Measurements from ENCODE around the gene ABL2.

The ABL2 gene

GRCh38 chr1:179156708-179157107, 72.8 kb downstream of the ABL2 start:
- DNase-seq (ENCODE audit: low read depth): no peak
- TF ChIP-seq, protein P1, sequence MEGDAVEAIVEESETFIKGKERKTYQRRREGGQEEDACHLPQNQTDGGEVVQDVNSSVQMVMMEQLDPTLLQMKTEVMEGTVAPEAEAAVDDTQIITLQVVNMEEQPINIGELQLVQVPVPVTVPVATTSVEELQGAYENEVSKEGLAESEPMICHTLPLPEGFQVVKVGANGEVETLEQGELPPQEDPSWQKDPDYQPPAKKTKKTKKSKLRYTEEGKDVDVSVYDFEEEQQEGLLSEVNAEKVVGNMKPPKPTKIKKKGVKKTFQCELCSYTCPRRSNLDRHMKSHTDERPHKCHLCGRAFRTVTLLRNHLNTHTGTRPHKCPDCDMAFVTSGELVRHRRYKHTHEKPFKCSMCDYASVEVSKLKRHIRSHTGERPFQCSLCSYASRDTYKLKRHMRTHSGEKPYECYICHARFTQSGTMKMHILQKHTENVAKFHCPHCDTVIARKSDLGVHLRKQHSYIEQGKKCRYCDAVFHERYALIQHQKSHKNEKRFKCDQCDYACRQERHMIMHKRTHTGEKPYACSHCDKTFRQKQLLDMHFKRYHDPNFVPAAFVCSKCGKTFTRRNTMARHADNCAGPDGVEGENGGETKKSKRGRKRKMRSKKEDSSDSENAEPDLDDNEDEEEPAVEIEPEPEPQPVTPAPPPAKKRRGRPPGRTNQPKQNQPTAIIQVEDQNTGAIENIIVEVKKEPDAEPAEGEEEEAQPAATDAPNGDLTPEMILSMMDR (conservative IDR thresholded peaks at IDR 0.05; ENCODE audit: low read depth, low read length): no peak
- no peak overlapping the region for H3K4me3 ChIP-seq (ENCODE audit: low read length)

DNA sequence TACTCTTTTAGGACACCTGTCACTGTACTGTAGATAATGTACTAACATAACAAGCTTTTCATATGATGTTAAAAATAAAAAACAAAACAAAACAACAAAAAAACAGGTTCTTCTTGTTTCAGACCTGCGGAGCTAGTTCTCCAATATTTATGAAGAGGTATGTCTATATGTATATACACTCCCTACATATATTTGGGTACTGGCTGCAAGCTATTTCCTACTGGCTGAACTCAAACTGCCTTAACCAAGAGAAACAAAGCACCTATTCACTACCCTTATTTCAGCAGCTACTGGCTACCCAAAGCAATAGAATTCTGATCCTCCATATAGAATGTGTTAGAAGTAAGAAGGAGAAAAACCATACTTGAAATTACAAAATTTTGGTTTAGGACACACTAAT, 73.5 kb downstream of the ABL2 start:
- TF ChIP-seq, protein P1 (conservative IDR thresholded peaks at IDR 0.05; ENCODE audit: low read depth, low read length): no peak
- no peak overlapping the region for H3K4me3 ChIP-seq (ENCODE audit: low read length)
- DNase-seq (ENCODE audit: low read depth): no peak

- H3K4me3 ChIP-seq (ENCODE audit: low read length): no peak overlapping the region
- TF ChIP-seq, protein P1 (conservative IDR thresholded peaks at IDR 0.05; ENCODE audit: low read depth, low read length): no peak
- no peak for DNase-seq (ENCODE audit: low read depth)
Observed at GRCh38 chr1:179155615-179156014, 73.9 kb downstream of the ABL2 start.

GRCh38 chr1:179154437-179154836, 75.0 kb downstream of the ABL2 start:
- TF ChIP-seq, protein P1 (conservative IDR thresholded peaks at IDR 0.05; ENCODE audit: low read depth, low read length): no peak
- H3K4me3 ChIP-seq (ENCODE audit: low read length): no peak overlapping the region
- no peak for DNase-seq (ENCODE audit: low read depth)

- no peak overlapping the region for H3K4me3 ChIP-seq (ENCODE audit: low read length)
- DNase-seq (ENCODE audit: low read depth): no peak
- TF ChIP-seq, protein P1 (conservative IDR thresholded peaks at IDR 0.05; ENCODE audit: low read depth, low read length): no peak
Observed at GRCh38 chr1:179153217-179153616, 76.3 kb downstream of the ABL2 start.

- H3K4me3 ChIP-seq (ENCODE audit: low read length): no peak overlapping the region
- DNase-seq (ENCODE audit: low read depth): no peak
- TF ChIP-seq, protein P1 (conservative IDR thresholded peaks at IDR 0.05; ENCODE audit: low read depth, low read length): no peak
Observed at GRCh38 chr1:179151908-179152682, 77.4 kb downstream of the ABL2 start.

DNA sequence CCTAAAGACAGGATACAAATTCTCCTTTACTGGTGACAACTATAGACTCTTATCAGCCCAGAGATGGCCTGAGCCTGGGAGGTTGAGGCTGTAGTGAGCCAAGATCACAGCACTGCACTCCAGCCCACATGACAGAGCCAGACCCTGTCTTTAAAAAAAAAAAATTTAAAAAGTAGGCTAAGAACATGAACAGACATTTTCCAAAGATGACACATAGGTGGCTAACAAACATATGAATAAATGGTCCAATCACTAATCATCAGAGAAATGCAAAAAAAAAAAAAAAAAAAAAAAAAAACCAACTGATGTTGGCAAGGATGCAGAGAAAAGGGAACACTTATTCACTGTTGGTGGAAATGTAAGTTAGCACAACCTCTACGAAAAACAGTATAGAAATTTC, 82.6 kb downstream of the ABL2 start:
- TF ChIP-seq, protein P1 (conservative IDR thresholded peaks at IDR 0.05; ENCODE audit: low read depth, low read length): no peak
- H3K4me3 ChIP-seq (ENCODE audit: low read length): no peak overlapping the region
- no peak for DNase-seq (ENCODE audit: low read depth)
